ENCODE data around the gene SLC38A10.

DNA sequence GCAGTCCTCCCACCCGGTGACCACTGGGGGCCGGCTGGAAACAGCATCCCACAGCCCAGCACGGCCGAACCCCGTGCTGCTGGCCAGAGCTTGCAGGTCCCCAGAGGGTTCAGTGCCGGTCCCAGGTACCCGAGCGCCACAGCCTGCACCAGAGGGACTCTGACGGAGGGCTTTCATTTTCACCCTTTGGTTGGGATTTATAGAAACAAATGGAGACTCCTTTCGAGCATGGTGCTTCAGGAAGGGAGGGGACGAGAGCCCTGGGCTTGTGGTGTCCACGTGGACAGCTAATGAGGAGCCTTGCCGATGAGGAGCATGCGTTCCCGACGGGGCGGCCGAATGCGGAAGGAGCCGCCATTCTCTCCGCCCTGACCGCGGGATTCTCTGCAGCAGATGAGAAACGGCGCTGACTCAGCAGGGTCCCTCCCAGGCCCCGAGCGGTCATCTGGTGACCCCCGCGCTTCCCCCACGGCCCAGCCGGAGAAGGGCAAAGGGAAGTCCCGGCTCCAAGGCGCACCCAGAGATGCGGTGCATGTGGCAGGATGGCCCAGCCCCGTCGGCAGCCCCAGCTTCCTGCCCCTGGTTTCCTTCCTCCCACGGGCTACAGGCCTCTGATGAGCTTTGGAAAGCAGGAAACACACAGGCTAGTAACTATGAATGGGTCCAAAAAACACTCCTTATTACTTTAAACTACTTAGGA is 9.8 kb downstream of the SLC38A10 start:
- no peak for TF ChIP-seq POLR2A (IDR thresholded peaks at IDR 0.05)
- TF ChIP-seq, protein P1, sequence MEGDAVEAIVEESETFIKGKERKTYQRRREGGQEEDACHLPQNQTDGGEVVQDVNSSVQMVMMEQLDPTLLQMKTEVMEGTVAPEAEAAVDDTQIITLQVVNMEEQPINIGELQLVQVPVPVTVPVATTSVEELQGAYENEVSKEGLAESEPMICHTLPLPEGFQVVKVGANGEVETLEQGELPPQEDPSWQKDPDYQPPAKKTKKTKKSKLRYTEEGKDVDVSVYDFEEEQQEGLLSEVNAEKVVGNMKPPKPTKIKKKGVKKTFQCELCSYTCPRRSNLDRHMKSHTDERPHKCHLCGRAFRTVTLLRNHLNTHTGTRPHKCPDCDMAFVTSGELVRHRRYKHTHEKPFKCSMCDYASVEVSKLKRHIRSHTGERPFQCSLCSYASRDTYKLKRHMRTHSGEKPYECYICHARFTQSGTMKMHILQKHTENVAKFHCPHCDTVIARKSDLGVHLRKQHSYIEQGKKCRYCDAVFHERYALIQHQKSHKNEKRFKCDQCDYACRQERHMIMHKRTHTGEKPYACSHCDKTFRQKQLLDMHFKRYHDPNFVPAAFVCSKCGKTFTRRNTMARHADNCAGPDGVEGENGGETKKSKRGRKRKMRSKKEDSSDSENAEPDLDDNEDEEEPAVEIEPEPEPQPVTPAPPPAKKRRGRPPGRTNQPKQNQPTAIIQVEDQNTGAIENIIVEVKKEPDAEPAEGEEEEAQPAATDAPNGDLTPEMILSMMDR (IDR thresholded peaks at IDR 0.05), result no peak
